NOMO-1 treated with dmso at 0.1 percent for 144 hours (cell line): ENCODE data around the gene SLC4A5.

Source experiments
- DNase-seq: peaks from one replicate; lab custom pipeline; 2025; ENCODE audit not compliant: unreplicated experiment; lab: John Stamatoyannopoulos, UW

SLC4A5 gene

GRCh38 chr2:74174909-74175308 is 168.3 kb downstream of the SLC4A5 start:
- no peak for DNase-seq

GRCh38 chr2:74168739-74169138 is 174.5 kb downstream of the SLC4A5 start:
- DNase-seq, result no peak
